Right lobe of liver (tissue), 6 donors: ENCODE measurements around the gene MDFIC. TPM values are rescaled to one million over a fixed set of nuclear protein-coding genes. Genes with fewer than 3 reads are reported as not detected.

Source experiments
- ATAC-seq, 4 donors: fragments of 200-7000 bp; cut with Tn5 transposase; one replicate each; pipeline ENCODE4 v1.9.1; 2020; ENCODE audit warnings: mild to moderate bottlenecking in 4 of 4, moderate library complexity in 4 of 4
- DNase-seq, 3 donors: peaks; one replicate each; pipeline ENCODE4 v3.0.0-alpha.2; 2020
- H3K27ac ChIP-seq, 3 donors: fragments of 200-600 bp; one replicate each; pipeline ENCODE4 v1.8.0; 2022
- H3K27me3 ChIP-seq, 2 donors: fragments of 200-600 bp; one replicate each; pipeline ENCODE4 v1.8.0; 2022
- H3K36me3 ChIP-seq, 4 donors: fragments of 200-600 bp; sonication (generic) in 1 of 4; one replicate each; pipeline versions ENCODE4 v1.5.1 to v1.8.0; 2017 to 2022; ENCODE audit warnings: control low read depth in 1 of 4
- H3K4me1 ChIP-seq, 4 donors: fragments of 200-600 bp; sonication (generic) in 1 of 4; one replicate each; pipeline versions ENCODE4 v1.5.1 to v1.8.0; 2017 to 2022; ENCODE audit warnings: control low read depth in 1 of 4
- H3K4me3 ChIP-seq, 3 donors: fragments of 200-600 bp; one replicate each; pipeline ENCODE4 v1.8.0; 2022
- H3K9me3 ChIP-seq, 4 donors: fragments of 200-600 bp; sonication (generic) in 1 of 4; one replicate each; pipeline versions ENCODE4 v1.5.1 to v1.8.0; 2017 to 2022; ENCODE audit warnings: control low read depth in 1 of 4
- POLR2A ChIP-seq: fragments of 450-650 bp; IDR thresholded peaks from one replicate; pipeline ENCODE4 v1.6.1; 2017; ENCODE audit warnings: antibody characterized with exemption, mild to moderate bottlenecking
- WGBS: methylation state at CpG from one replicate; pipeline ENCODE4 v1.1.6; 2018; ENCODE audit warnings: low coverage, low lambda C conversion rate; ENCODE audit not compliant: insufficient coverage; ENCODE audit errors: missing lambda C conversion rate; 5-methylcytosine and 5-hydroxymethylcytosine counted together
- intact Hi-C, 2 donors: fragments of 100-400 bp; cut with DNase I; formaldehyde crosslinking; loops; one replicate each; pipeline versions ENCODE4 v1.11.2 to v1.14.1; 2022
- total RNA-seq, 6 experiments: library from RNA; depleted of rRNA in 2 of 6; stranded (reverse); fragments of >200 nt in 2 of 6; fragmentation: NEBNext Ultra II Directional in 3 of 6; extraction: Animal tissue kit (Norgen Biotek cat#: 25700) in 3 of 6; gene quantifications; one replicate each; pipeline versions ENCODE4 v1.1.0 to v1.2.4, GENCODE V29; 2016 to 2023
- TF ChIP-seq, protein P1 (sequence below), 4 donors: fragments of 200-600 bp in 3 of 4; fragments of 450-650 bp in 1 of 4; IDR thresholded peaks; one replicate each; pipeline versions ENCODE4 v1.5.1 to v1.8.0; 2016 to 2022; ENCODE audit warnings: antibody characterized with exemption in 4 of 4, mild to moderate bottlenecking in 2 of 4
- donor health status: DM: no; HTN: yes; CAD: no.
- donor health status: DM: no; HTN: no; CAD: no.
- donor health status: DM: no; HTN: no; CAD: no.
- donor health status: DM: no; HTN: yes; CAD: no.
- donor health status: DM: no; HTN: yes; CAD: no.

Gene MDFIC
- total RNA-seq, 6 experiments from 2014 or later: 7.5 to 20.7 (median 13.4) TPM

- H3K4me3 ChIP-seq: no peak overlapping the region
- no peaks in the 10 kb centered on the region for H3K9me3 ChIP-seq
- H3K4me1 ChIP-seq: peaks cover 0 to 17% (median 2%) of the 10 kb centered on the region in 4 donors
- ATAC-seq: peak in 2 of 4 donors; percentile 45 to 55
- no peaks in the 10 kb centered on the region for H3K36me3 ChIP-seq
- WGBS: 28% methylated on average over 2 of the region's 2 CpGs
- intact Hi-C loops: no loop called here
- H3K27me3 ChIP-seq: no peaks in the 10 kb centered on the region
- no peak for DNase-seq
- TF ChIP-seq, protein P1, sequence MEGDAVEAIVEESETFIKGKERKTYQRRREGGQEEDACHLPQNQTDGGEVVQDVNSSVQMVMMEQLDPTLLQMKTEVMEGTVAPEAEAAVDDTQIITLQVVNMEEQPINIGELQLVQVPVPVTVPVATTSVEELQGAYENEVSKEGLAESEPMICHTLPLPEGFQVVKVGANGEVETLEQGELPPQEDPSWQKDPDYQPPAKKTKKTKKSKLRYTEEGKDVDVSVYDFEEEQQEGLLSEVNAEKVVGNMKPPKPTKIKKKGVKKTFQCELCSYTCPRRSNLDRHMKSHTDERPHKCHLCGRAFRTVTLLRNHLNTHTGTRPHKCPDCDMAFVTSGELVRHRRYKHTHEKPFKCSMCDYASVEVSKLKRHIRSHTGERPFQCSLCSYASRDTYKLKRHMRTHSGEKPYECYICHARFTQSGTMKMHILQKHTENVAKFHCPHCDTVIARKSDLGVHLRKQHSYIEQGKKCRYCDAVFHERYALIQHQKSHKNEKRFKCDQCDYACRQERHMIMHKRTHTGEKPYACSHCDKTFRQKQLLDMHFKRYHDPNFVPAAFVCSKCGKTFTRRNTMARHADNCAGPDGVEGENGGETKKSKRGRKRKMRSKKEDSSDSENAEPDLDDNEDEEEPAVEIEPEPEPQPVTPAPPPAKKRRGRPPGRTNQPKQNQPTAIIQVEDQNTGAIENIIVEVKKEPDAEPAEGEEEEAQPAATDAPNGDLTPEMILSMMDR (IDR thresholded peaks at IDR 0.05): no peak
- TF ChIP-seq POLR2A: no peak
- H3K27ac ChIP-seq: peak overlapping the region in 1 of 3 donors; percentile 46
Observed at GRCh38 chr7:115042596-115042995, 120.7 kb downstream of the MDFIC start.

GRCh38 chr7:115043605-115044004, 121.7 kb downstream of the MDFIC start:
- peaks cover 0 to 17% (median 2%) of the 10 kb centered on the region in 4 donors for H3K4me1 ChIP-seq
- DNase-seq (no peak), ATAC-seq (peak; percentile 43 to 80 (median 79))
- intact Hi-C loops: no loop called here
- no peaks in the 10 kb centered on the region for H3K9me3 ChIP-seq
- H3K27ac ChIP-seq: peak overlapping the region in 1 of 3 donors; percentile 46
- WGBS: 16% methylated on average over 2 of the region's 2 CpGs
- no peak for TF ChIP-seq POLR2A
- TF ChIP-seq, protein P1 (IDR thresholded peaks at IDR 0.05): no peak
- no peaks in the 10 kb centered on the region for H3K36me3 ChIP-seq
- H3K27me3 ChIP-seq: no peaks in the 10 kb centered on the region
- no peak overlapping the region for H3K4me3 ChIP-seq

DNA sequence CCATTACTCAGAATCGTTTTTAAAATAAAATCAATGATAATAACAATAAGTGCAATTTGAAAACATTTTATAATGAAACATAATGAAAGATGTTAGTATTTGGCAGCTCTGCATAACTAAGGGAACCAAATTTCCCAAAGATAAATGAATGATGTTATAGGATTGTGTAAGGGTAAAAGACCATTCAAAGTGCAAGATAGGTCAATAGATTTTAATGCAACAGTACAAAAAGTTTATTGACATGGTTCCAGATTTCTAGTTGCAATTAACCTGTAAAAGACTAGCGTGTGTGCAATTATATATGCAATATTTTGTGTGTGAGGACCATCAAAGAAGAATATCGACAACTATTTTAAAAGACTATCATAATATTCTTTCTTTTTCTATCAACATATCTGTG, 122.3 kb downstream of the MDFIC start:
- intact Hi-C loops: no loop called here
- peaks cover 0 to 17% (median 2%) of the 10 kb centered on the region in 4 donors for H3K4me1 ChIP-seq
- WGBS: 33% methylated on average over 3 of the region's 3 CpGs
- no peak overlapping the region for H3K4me3 ChIP-seq
- no peaks in the 10 kb centered on the region for H3K9me3 ChIP-seq
- H3K36me3 ChIP-seq: no peaks in the 10 kb centered on the region
- peak overlapping the region in 1 of 3 donors; percentile 46 for H3K27ac ChIP-seq
- no peak for DNase-seq
- peak; percentile 41 to 80 (median 76) for ATAC-seq
- H3K27me3 ChIP-seq: no peaks in the 10 kb centered on the region
- no peak for TF ChIP-seq POLR2A
- TF ChIP-seq, protein P1 (IDR thresholded peaks at IDR 0.05): no peak

DNA sequence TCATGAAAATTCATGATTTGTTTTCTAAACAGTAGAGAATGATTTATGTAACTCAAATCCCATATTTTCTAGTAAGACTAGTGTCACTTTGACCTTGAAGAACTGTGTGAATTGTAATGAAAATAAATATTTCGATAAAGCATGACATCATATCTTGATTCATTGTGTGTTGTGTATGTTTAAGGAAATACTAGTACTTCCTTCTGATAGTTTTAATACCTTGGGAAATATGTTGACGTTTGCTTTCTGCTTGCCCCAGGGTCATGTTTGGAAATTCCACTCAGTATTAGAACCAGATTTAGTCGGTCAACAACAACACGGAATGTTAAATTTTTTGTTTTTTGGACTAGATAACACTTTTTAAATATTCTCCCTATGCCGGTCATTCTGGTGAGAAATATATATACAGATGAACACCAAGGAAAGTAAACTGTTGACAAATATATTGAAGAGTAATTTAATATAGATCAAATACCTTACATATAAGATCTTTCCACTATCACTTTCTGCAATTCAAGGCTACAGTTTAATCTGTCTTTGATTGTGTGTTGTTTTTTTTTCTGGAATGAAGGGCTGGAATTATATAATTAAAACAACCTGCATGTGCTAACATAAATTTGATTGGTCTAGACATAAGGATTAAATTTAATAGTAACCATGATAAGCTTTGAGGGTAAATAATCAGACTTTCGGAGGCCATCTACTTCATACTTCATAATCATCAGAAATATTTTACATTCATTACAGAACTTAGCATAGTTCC, 126.2 kb downstream of the MDFIC start:
- Histone ChIP-seq H3K27me3 (no peaks in the 10 kb centered on the region), H3K36me3 (no peaks in the 10 kb centered on the region), H3K4me1 (peaks cover 0 to 17% (median 2%) of the 10 kb centered on the region in 4 donors), H3K4me3 (no peak overlapping the region), H3K27ac (no peak overlapping the region), H3K9me3 (no peaks in the 10 kb centered on the region)
- TF ChIP-seq, protein P1 (IDR thresholded peaks at IDR 0.05): no peak
- no peak for TF ChIP-seq POLR2A
- intact Hi-C loops: no loop called here
- no peak for DNase-seq
- ATAC-seq: peak in 3 of 4 donors; percentile 51 to 72 (median 65)
- 37% methylated on average over 6 of the region's 6 CpGs for WGBS
